Nephron (organoid): Measurements from ENCODE around the gene GSTT2.
A peak's percentile ranks its signal among the peaks of the same experiment; 100 is the strongest.

Experiments used
- H3K27ac Mint-ChIP-seq, 3 experiments: 2 replicates each; pipeline ENCODE4 v1.8.0; 2020; ENCODE audit warnings: mixed read lengths in 3 of 3, mild to moderate bottlenecking in 2 of 3, moderate library complexity in 1 of 3
- H3K27me3 Mint-ChIP-seq: 2 replicates; pipeline ENCODE4 v1.8.0; 2021; ENCODE audit warnings: low read depth, mild to moderate bottlenecking, moderate library complexity, mixed read lengths
- H3K36me3 Mint-ChIP-seq: 2 replicates; pipeline ENCODE4 v1.8.0; 2020; ENCODE audit warnings: low read depth, mixed read lengths
- H3K4me1 Mint-ChIP-seq: 2 replicates; pipeline ENCODE4 v1.8.0; 2020; ENCODE audit warnings: mixed read lengths
- H3K4me3 Mint-ChIP-seq, 3 experiments: 2 replicates each; pipeline ENCODE4 v1.8.0; 2020; ENCODE audit warnings: mild to moderate bottlenecking in 3 of 3, mixed read lengths in 3 of 3, moderate library complexity in 2 of 3
- H3K9me3 Mint-ChIP-seq: 2 replicates; pipeline ENCODE4 v1.8.0; 2020; ENCODE audit warnings: mixed read lengths
- CTCF ChIP-seq, 3 experiments: fragments of 200-600 bp; sonication (generic); IDR thresholded peaks; one replicate each; pipeline ENCODE4 v1.5.0; 2021; ENCODE audit warnings: antibody characterized with exemption in 3 of 3; ENCODE audit not compliant: unreplicated experiment in 3 of 3

Gene GSTT2

GRCh38 chr22:24025475-24025874 lies 45.5 kb downstream of the GSTT2 start:
- TF ChIP-seq CTCF (IDR thresholded peaks at IDR 0.05; ENCODE audit: unreplicated experiment in 3 of 3) = no peak

GRCh38 chr22:24026056-24026455 lies 46.1 kb downstream of the GSTT2 start:
- Mint-ChIP-seq H3K4me1 (peaks cover 17% of the 10 kb centered on the region), H3K27ac (peak overlapping the region in 1 of 3 experiments; percentile 3)

More at GRCh38 chr22:24025475-24025874, 45.5 kb downstream of the GSTT2 start:
- Mint-ChIP-seq H3K27me3 (no peaks in the 10 kb centered on the region), H3K27ac (peak overlapping the region in 1 of 3 experiments; percentile 61), H3K4me1 (peaks cover 12% of the 10 kb centered on the region), H3K9me3 (peaks cover 21% of the 10 kb centered on the region), H3K4me3 (no peak overlapping the region), H3K36me3 (peaks cover 41% of the 10 kb centered on the region)

GRCh38 chr22:24026733-24027132 lies 46.8 kb downstream of the GSTT2 start:
- H3K9me3 Mint-ChIP-seq = peaks cover 19% of the 10 kb centered on the region
- no peaks in the 10 kb centered on the region for H3K27me3 Mint-ChIP-seq
- no peak for TF ChIP-seq CTCF (IDR thresholded peaks at IDR 0.05; ENCODE audit: unreplicated experiment in 3 of 3)
- H3K4me3 Mint-ChIP-seq = no peak overlapping the region
- peaks cover 17% of the 10 kb centered on the region for H3K4me1 Mint-ChIP-seq
- peaks cover 38% of the 10 kb centered on the region for H3K36me3 Mint-ChIP-seq
- peak overlapping the region in 1 of 3 experiments; percentile 3 for H3K27ac Mint-ChIP-seq

More at GRCh38 chr22:24026056-24026455, 46.1 kb downstream of the GSTT2 start:
- H3K27me3 Mint-ChIP-seq = no peaks in the 10 kb centered on the region
- H3K36me3 Mint-ChIP-seq = peaks cover 38% of the 10 kb centered on the region
- no peak for TF ChIP-seq CTCF (IDR thresholded peaks at IDR 0.05; ENCODE audit: unreplicated experiment in 3 of 3)
- peaks cover 19% of the 10 kb centered on the region for H3K9me3 Mint-ChIP-seq
- H3K4me3 Mint-ChIP-seq = no peak overlapping the region

GRCh38 chr22:24027389-24027975 lies 47.5 kb downstream of the GSTT2 start:
- Mint-ChIP-seq H3K9me3 (peaks cover 15% of the 10 kb centered on the region), H3K4me1 (peaks cover 17% of the 10 kb centered on the region), H3K4me3 (no peak overlapping the region), H3K27ac (peak overlapping the region in 1 of 3 experiments; percentile 74), H3K36me3 (peaks cover 40% of the 10 kb centered on the region), H3K27me3 (no peaks in the 10 kb centered on the region)
- TF ChIP-seq CTCF (IDR thresholded peaks at IDR 0.05; ENCODE audit: unreplicated experiment in 3 of 3) = no peak

- no peak for TF ChIP-seq CTCF (IDR thresholded peaks at IDR 0.05; ENCODE audit: unreplicated experiment in 3 of 3)
- peak overlapping the region in 1 of 3 experiments; percentile 74 for H3K27ac Mint-ChIP-seq
- H3K9me3 Mint-ChIP-seq = peaks cover 14% of the 10 kb centered on the region
- peaks cover 38% of the 10 kb centered on the region for H3K36me3 Mint-ChIP-seq
- H3K4me1 Mint-ChIP-seq = peaks cover 17% of the 10 kb centered on the region
- no peak overlapping the region for H3K4me3 Mint-ChIP-seq
- H3K27me3 Mint-ChIP-seq = no peaks in the 10 kb centered on the region
Measured at GRCh38 chr22:24027991-24028390, 48.1 kb downstream of the GSTT2 start.

GRCh38 chr22:24028533-24028932 lies 48.6 kb downstream of the GSTT2 start:
- peaks cover 17% of the 10 kb centered on the region for H3K4me1 Mint-ChIP-seq
- no peaks in the 10 kb centered on the region for H3K27me3 Mint-ChIP-seq
- H3K36me3 Mint-ChIP-seq = peaks cover 33% of the 10 kb centered on the region
- no peak for TF ChIP-seq CTCF (IDR thresholded peaks at IDR 0.05; ENCODE audit: unreplicated experiment in 3 of 3)
- H3K4me3 Mint-ChIP-seq = no peak overlapping the region
- H3K27ac Mint-ChIP-seq = no peak overlapping the region
- H3K9me3 Mint-ChIP-seq = peaks cover 12% of the 10 kb centered on the region
